Ammon's horn (tissue), 1 donor: ENCODE data around the gene LYZL6.

Experiments used
- DNase-seq: peaks from one replicate; pipeline ENCODE4 v3.0.0-alpha.2; 2016; ENCODE audit warnings: low spot score

Gene LYZL6

GRCh38 chr17:35943537-35943936 is at the start of gene LYZL6:
Gene LYZL6, minus strand, starts transcription at chr17:35943713. Its CDS starts 4,357 bp downstream, at chr17:35939356.
- no peak for DNase-seq

- no peak for DNase-seq
Observed at GRCh38 chr17:35991075-35991474, 47.6 kb upstream of the LYZL6 start.

DNA sequence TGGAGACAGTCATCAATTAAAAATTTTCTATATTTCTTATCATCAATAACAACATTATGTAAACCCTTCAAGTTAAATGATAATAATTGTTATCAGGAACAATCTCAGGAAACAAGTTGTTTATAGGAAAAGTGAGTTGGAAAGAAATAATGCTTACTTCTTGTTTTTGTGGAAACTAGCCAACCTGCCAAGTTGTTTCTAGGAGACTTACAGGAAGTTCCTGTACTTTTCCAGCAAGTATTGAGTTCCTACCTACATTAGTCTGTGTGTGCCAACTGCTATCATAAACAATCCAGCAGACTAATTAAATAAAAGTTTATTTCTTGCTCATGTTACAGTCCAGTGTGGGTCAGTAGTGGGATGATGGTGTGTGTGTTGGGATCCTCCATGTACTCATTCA is 44.7 kb upstream of the LYZL6 start:
- DNase-seq, result no peak

DNA sequence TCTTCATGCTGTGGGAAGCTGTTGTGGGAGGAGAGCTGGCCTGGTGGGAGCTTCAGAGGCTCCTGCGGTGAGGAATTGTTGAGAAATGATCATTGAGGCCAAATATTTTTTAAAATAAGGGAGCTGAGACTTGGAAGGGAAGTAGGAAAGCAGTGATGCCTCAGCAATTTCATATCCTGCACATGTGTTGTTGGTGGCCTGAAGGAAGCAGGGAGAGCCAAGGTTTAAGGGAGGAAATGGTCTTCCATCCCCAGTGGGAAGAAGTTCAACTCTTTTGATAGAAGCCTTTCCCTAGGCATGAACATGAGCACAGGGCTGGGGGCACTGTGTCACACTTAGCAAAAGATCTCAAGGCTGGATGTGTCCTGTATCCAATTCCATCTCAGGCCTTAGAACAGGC is 43.1 kb upstream of the LYZL6 start, which contains the start of gene CCL14:
CCL14 (minus strand) TSS at position 87 of the 400 bp plus-strand sequence; CDS start at position 7, 80 bp downstream.
- no peak for DNase-seq

DNA sequence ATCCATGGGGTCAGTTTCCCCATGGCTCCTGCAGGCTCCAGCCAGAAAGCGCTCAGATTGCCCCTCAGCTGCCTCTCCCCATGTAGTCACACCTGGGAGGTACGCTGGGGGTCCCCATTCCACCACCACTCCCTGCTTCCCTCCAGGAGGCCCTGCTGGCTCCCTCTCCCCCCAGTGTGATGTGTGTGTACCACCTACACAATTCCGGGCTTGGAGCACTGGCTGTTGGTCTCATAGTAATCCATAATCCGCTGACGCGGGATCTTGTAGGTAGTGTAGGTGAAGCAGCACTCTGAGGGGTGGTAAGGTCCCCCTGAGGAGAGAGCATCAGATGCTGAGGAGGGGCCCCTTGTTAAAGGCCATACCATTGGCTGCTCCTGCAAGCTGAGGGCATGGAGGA is 40.6 kb upstream of the LYZL6 start:
- no peak for DNase-seq

- DNase-seq, result no peak
Observed at GRCh38 chr17:35982409-35983191, 39.1 kb upstream of the LYZL6 start.

DNA sequence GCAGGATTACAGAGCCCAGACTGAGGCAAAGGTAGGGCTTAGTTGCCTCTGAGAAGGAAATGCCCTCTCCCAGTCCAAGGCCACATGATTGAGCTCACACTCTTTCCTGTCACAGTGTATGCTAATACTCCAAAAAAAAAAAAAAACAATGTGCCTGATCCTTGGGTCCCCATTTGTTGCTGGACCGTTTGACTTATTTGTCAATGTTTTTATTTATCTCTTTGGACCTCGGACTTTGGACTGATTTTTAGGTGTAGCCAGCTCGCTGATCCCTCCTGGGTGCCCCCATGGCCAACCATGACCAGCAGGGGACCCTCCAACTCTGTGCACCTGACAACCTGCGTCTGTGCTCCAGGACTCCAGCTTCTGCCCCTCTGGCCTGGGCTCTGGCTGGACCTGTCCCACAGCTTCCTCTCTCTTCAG is 38.4 kb upstream of the LYZL6 start:
- no peak for DNase-seq

DNA sequence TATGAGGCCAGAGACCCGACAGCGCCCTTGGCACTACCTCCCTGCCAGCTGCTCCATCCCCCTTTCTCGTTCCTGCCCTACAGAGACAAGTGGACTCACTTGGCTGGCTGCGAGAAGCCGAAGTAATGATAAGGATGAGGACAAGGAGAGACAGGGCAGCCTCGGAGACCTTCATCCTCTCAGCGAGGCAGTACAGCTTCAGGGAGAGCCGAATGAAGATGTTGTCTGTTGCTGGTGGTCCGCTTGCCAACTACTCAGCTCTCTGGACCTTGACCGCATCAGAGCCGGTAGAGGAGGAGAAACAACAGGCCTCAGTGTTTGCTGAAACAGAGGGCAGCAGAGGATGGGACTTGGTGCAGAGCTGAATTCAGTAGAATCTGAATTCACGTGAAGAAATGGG is 37.7 kb upstream of the LYZL6 start, which contains the start of gene CCL16:
CCL16 (minus strand) TSS at position 252 of the 400 bp plus-strand sequence; CDS start at position 175, 77 bp downstream.
- no peak for DNase-seq

DNA sequence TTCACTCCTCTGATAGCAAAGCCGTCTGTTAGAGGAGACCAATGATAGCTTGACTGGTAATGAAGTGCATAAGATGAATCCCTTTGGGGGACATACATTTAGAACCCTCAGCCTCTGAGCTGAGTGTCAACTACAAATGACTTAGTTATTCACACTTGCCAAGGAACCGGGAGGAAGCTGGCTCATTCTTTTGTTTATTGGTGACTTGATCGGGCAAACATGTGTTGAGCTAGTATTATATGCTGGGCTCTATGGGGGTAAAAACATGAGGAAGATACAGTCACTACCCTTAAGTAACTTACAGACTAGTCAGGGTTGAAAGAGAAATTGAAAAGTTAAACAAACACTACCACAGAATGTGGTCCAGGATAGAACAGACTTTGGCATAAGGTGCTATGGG is 34.8 kb upstream of the LYZL6 start:
- DNase-seq, result no peak

DNA sequence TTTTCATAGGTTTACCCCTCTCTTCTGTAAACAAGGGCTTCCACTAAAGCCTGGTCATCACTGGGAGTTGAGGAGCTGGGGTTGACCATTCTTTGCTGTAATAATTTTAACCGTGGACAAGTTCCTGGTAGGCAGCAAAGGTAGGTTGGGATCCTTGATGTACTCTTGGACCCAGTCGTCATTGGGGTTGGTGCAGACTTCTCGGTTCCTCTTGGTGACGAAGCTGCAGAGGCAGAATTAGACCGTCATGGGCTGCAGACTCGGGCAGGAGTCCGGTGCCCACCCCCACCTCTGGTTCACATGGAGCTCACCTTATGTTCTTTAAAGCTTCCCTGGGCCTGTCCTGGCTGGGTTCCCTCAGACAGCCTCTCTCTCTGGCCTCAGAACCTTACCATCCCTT is 34.0 kb upstream of the LYZL6 start:
- DNase-seq, result no peak

DNA sequence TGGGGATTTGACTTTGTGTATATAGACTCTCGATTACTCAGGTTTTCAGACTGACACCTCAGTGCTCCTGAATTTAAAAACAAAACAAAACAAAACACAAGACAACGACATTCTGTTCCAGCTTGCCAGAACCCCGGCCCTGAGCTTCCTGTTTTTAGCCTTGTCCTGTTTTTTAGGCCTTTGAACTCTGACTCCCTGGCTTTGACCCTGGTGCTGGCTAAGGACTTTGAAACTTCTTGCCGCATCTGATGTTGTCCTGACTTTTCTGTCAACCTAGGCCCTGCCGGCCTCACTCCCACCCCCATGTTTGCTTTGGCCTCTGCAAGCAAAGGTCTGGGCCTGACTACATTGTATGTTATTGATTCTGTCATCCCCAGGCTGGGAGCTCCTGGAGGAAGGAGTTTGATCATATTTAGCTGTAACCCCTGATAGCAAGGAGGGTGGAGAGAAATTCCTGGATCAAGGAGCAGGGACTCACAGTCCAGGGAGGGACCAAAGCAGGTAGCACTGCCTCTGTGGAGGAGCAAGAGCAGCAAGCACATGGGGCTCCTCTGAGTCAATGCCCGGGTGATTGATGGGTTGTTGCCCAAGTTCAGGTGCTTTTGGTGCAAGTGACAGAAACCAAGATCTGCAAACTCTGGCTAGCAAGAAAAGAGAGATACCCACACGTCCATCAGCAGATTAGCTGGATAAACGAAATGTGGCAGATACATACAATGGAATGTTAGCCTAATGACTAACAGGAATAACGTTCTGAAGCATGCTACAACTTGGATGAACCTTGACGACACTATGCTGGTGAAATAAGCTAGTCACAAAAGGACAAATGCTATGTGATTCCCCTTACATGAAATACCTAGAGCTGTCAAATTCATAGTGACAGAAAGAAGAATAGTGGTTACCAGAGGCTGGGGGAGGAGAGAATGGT is 30.1 kb upstream of the LYZL6 start:
- DNase-seq, result no peak

DNA sequence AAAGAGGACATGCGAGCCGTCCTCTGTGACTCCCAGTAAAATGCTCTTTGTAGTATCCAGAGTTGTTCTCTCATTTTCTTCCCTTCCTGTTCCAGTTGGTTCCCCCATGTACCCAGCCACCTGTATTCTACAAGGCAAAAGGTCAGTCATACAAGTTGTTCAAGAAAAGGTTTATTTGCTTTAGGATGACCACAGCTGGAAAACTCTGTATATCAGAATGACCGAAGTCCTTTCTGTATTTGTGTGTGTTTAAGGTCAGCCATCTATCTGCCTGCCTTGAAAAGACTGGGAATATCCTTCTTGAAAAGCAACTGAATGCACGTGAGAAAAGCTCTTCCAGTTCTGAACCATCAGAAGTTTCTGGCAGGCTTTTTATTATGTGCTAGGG is 29.4 kb upstream of the LYZL6 start:
- no peak for DNase-seq

GRCh38 chr17:35972535-35972934 is 29.0 kb upstream of the LYZL6 start:
- no peak for DNase-seq

GRCh38 chr17:35972066-35972465 is 28.6 kb upstream of the LYZL6 start:
- DNase-seq, result no peak

- peak; percentile 87 for DNase-seq
Observed at GRCh38 chr17:35969558-35970380, 26.3 kb upstream of the LYZL6 start.

GRCh38 chr17:35968520-35969054 is 25.1 kb upstream of the LYZL6 start:
- no peak for DNase-seq

GRCh38 chr17:35965272-35965671 is 21.8 kb upstream of the LYZL6 start:
- DNase-seq, result no peak

GRCh38 chr17:35963663-35964062 is 20.1 kb upstream of the LYZL6 start:
- no peak for DNase-seq

DNA sequence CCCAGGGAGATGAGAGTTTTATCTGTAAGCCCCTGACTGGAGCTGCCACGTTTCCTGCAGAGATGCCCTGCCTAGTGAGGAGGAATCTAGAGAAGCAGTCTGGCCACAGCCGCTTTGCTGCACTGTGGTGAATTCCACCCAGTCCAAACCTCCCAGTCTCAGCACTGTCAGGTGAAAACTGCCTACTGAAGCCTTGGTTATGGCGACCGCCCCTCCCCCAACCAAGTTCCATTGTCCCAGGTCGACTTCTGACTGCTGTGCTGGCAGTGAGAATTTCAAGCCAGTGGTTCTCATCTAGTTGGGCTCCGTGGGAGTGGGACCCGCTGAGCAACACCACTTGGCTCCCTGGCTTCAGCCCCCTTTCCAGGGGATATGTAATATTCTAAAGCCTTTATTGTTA is 10.2 kb upstream of the LYZL6 start:
- no peak for DNase-seq

- no peak for DNase-seq
Observed at GRCh38 chr17:35949401-35949800, 5.9 kb upstream of the LYZL6 start.

GRCh38 chr17:35948092-35948491 is 4.6 kb upstream of the LYZL6 start:
- DNase-seq, result no peak

- peak; percentile 43 for DNase-seq
Observed at GRCh38 chr17:35947156-35947585, 3.7 kb upstream of the LYZL6 start.
